ENCODE measurements around the gene SCMH1.
A peak's percentile ranks its signal among the peaks of the same experiment; 100 is the strongest.
"Not testable (repeated sequence)": the region's sequence is repeated elsewhere in the genome, so short reads cannot be mapped to it uniquely, and the experiment has no call there.

Gene SCMH1

GRCh38 chr1:41251120-41251519 is 9.0 kb upstream of the SCMH1 start:
- DNase-seq (ENCODE audit: low read depth in 1 of 2, low spot score in 1 of 2): not testable (repeated sequence)

DNA sequence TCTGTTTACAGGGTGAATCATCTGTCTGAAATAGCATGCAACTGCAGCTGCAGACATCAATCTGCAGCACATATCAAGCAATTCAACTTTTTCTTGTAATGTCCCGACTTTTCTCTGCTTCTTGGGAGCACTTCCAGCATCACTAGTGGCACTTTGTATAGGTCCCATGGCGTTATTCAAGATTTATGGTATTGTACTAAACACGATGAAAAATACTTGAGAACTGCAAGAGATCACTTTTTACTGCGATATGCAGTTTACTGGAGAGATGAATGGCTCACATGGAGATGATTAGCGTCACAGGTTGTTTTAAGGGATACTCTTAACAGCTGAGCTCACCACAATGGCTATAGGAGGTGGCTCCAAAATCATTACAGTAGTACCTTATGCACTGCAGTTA is 7.2 kb upstream of the SCMH1 start:
- DNase-seq (ENCODE audit: low read depth in 1 of 2, low spot score in 1 of 2): no peak

GRCh38 chr1:41246568-41246967 is 4.5 kb upstream of the SCMH1 start:
- DNase-seq (ENCODE audit: low read depth in 1 of 2, low spot score in 1 of 2): no peak

GRCh38 chr1:41245659-41246058 is 3.6 kb upstream of the SCMH1 start:
- no peak for DNase-seq (ENCODE audit: low read depth in 1 of 2, low spot score in 1 of 2)

GRCh38 chr1:41243079-41243385 is 926 bp upstream of the SCMH1 start:
- no peak for DNase-seq (ENCODE audit: low read depth in 1 of 2, low spot score in 1 of 2)

DNA sequence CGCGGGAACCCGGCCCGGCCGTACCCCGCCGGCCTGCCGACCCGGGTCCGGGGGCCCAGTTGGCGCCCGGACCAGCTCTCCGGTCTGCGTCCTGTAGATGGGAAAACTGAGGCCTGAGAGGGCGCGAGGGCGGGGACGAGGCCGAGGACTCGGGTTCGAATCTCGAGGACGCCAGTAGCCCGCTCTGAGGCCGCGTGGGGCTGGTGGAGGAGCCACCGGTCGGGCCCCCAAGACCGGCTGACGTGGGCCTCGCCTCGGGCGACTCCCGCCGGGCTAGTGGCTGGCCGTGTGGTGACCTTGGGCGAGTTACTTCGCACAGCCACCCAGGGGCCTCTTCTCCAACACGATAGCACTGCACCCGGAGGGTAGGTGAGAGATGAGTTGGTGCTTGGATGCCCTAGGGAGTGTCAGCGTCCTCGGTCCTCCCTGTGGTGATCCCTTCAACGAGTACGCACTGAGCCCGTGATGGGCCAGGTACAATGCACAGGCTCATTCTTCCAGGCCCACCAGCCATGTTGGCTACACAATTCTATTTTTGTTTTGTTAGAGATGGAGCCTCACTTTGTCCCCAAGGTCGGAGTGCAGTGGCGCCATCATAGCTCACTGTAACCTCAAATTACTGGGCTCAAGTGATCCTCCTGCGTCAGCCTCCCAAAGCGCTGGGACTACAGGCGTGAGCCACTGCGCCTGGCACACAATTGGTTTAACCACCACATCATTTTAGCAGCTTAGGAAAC is 404 bp upstream of the SCMH1 start:
- DNase-seq (ENCODE audit: low read depth in 1 of 2, low spot score in 1 of 2): peak in 1 of 2 donors; percentile 24

DNA sequence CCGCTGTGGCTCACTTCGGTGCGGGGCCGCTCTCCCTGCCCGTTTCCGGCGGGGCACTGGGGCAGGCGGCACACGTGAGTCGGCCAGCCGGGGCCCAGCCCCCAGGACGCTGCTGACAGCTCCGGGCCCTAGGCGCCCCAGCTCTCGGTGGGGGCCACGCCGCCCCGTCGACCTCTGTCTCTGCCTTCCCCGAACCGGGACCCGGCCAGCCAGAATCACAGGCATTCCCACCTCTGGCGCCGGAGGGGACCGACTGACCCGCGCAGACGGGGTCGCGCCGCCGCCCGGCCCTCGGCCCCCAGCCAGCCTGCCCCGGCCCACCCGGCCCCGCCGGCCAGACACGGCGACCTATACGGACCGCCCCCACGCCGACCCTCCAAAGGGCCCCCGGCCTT is 755 bp downstream of the SCMH1 start:
- peak in 1 of 2 donors; percentile 8 for DNase-seq (ENCODE audit: low read depth in 1 of 2, low spot score in 1 of 2)

DNA sequence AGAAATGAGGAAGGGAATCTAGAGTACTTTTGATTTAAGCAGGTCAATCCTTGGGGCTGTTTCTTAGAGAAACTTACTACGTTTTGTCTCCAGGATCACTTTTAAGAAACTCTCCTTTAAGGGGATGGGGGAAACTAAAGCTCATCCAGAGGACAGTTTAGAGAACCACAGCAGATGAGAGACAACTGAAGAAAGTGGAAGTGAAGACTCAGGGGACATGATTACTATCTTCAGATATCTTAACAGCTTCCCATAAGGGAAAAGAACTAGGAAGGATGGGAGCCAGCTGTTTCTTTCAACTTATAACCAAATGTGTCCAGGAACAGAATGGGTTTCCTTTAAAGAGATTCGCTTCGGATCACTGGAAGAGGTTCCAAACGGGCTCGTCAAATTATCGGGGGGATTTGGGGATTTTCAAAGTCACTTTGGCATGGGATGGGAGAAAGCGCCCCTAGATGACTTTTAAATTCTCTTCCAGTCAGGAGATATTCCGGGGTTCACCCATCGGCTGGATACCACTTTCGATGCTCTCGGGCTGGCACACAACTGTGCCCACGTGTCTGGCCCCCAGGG is 1.2 kb downstream of the SCMH1 start:
- no peak for DNase-seq (ENCODE audit: low read depth in 1 of 2, low spot score in 1 of 2)

- DNase-seq (ENCODE audit: low read depth in 1 of 2, low spot score in 1 of 2): no peak
These were observed 2.0 kb downstream of the SCMH1 start for GRCh38 chr1:41239988-41240610.

GRCh38 chr1:41238311-41238988 is 3.7 kb downstream of the SCMH1 start:
- DNase-seq (ENCODE audit: low read depth in 1 of 2, low spot score in 1 of 2): no peak

DNA sequence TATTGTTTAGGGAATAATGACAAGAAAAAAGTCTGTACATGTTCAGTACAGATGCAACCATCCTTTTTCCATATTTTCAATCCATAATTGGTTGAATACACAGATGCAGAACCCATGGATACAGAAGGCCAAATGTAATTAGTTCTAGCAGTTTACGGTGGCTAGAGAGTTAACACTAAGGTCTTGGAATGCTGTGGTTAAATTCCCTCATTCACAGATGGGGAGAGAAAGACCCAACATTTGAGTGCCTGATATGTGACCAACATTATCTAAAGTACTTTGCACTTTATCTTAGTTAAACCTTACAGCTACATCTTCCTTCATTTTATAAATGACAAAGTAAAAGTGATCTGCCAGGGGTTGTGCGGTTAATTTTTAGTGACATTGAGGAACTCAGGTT is 5.3 kb downstream of the SCMH1 start:
- DNase-seq (ENCODE audit: low read depth in 1 of 2, low spot score in 1 of 2): no peak

DNA sequence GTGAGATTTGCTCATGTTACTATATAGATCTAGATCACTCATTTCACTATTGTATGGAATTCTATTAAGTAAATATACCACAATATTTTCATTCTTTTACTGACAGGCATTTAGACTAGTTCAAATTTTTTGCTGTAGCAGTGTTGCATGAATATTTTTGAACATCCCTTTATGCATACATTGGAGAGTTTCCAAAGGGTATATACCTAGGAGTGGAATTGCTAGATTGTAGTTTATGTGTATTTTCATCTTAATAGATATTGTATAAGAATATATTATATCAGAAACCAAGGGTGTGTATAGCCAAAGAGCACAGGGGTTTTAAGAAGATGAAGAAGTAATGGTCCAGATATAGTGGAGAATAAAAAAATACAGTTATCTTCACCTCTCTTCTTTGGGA is 6.2 kb downstream of the SCMH1 start:
- DNase-seq (ENCODE audit: low read depth in 1 of 2, low spot score in 1 of 2): no peak

- DNase-seq (ENCODE audit: low read depth in 1 of 2, low spot score in 1 of 2): no peak
These were observed 8.4 kb downstream of the SCMH1 start for GRCh38 chr1:41233708-41234107.

DNA sequence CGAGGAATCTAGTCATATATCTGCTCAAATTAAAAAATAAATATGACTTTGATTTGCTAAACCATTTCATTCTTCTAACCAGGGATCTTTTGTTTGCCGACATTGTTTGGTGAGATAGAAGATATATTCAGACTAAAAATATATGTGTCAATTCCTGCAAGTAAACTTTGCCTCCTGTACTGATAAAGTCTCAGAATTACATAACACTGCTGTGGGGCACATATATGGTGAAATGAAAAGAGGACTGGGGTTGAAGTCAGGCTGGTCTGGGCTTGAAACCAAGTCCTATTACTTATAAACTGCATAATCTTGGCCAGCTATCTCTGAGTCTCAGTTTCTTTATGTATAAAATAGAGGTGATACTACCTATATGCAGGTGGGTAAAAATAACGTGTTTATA is 9.8 kb downstream of the SCMH1 start:
- no peak for DNase-seq (ENCODE audit: low read depth in 1 of 2, low spot score in 1 of 2)

GRCh38 chr1:41230656-41231055 is 11.4 kb downstream of the SCMH1 start:
- DNase-seq (ENCODE audit: low read depth in 1 of 2, low spot score in 1 of 2): no peak

- not testable (repeated sequence) for DNase-seq (ENCODE audit: low read depth in 1 of 2, low spot score in 1 of 2)
These were observed 12.9 kb downstream of the SCMH1 start for GRCh38 chr1:41229219-41229618.

DNA sequence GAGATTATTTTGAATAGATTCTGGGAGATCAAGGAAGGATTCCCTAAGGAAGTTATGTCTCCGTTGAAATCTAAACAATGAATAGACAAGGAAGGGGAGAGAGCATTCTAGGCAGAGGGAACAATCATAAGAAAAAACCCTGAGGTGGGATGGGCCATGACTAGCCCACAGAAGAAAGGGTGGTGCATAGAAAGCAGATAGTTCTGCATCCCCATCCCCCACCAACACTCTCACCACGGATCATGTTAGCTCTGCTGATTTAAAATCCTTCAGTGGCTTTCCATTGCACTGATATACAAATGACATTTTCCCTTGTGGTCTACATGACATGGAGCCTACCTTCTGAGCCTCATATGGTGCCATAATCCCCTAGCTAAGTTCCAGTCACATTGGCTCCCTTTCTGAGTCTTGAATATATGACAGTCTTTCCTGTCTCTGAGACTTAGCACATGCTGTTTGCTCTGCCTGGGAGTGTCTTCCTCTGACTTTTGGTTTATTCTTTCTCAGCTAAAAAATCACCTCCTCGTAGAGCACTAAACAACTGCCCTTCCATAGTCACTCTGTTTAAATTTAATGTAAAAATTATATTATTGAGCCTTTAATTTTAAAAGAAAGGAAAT is 15.2 kb downstream of the SCMH1 start:
- DNase-seq (ENCODE audit: low read depth in 1 of 2, low spot score in 1 of 2): no peak

GRCh38 chr1:41225495-41225894 is 16.6 kb downstream of the SCMH1 start:
- no peak for DNase-seq (ENCODE audit: low read depth in 1 of 2, low spot score in 1 of 2)

DNA sequence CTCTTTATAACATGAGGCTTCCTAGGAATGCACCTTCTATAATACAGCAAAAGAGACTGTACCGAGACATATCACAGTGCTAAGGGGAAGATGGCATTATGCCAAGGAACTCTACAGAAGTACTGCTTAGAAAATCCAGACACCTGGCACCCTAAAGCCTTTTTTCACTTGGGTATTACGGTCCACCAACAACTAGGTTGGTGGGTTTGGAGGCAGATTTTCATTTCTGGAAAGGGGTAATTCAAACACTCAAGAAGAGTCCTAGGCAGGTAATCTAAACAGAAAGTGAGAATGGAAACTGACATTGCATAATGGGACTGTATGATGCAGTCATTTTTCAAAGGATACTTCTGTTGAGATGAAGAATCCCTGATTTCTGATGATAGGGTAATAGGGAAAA is 19.6 kb downstream of the SCMH1 start:
- no peak for DNase-seq (ENCODE audit: low read depth in 1 of 2, low spot score in 1 of 2)

GRCh38 chr1:41221995-41222394 is 20.1 kb downstream of the SCMH1 start:
- no peak for DNase-seq (ENCODE audit: low read depth in 1 of 2, low spot score in 1 of 2)

DNA sequence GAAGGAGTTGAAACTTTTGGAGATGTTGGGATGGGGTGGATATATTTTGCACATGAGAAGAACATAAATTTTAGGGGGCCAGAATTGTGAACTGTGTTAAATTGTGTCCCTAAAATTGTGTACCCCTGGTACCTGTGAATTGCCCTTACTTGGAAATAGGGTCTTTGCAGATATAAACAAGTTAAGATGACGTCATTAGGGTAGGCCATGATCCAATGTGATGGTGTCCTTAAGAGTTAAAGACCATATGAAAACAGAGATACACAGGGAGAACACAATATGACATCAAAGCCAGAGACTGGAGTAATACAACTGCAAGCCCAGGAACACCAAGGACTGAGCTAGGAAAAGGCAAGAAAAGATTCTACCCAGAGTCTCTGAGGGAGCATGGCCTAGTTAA is 24.0 kb downstream of the SCMH1 start:
- no peak for DNase-seq (ENCODE audit: low read depth in 1 of 2, low spot score in 1 of 2)

DNA sequence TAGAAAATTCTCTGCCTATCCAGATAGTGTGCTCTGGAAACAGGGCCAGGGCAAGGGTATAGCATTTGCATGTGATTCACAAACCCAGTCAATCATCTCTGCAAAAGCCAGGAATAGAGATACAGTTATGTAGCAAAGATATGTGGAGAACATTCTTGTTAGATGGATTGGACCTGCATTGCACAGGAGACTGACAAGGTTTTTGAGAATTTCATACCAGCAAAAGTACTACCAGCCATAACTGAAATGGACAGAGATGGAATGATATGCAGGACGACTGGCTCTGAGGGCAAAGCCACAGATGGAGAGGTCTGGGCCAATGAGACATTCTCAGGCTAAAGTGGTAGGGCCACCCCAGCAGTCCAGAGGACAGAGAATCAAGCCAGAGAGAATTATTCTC is 24.7 kb downstream of the SCMH1 start:
- DNase-seq (ENCODE audit: low read depth in 1 of 2, low spot score in 1 of 2): no peak

Data from activated CD4-positive, alpha-beta T cell treated with anti-CD3 and anti-CD28 coated beads, Interleukin-2, amount 50 U/mL, for 24 hours (primary cell).